SK-N-SH (cell line): ENCODE results near the gene WFDC13. TPM values are rescaled to one million over a fixed set of nuclear protein-coding genes. Genes with fewer than 3 reads are reported as not detected.

Experiments used
- CTCF ChIA-PET: fragments of 300-600, 350-600 bp; formaldehyde crosslinking; extraction: SDS; loops from one replicate; lab custom pipeline; 2021; lab: Yijun Ruan, JAX
- POLR2A ChIA-PET: fragments of 350-600 bp; sonication (Branson Sonifier 250); formaldehyde crosslinking; extraction: SDS; loops from one replicate; lab custom pipeline; 2020; ENCODE audit warnings: antibody characterized with exemption, inconsistent platforms; lab: Yijun Ruan, JAX
- DNase-seq: peaks from one replicate; pipeline ENCODE4 v3.0.0; 2012
- H2AFZ ChIP-seq: fragments of 200-600 bp; sonication (generic); 2 replicates; pipeline ENCODE4 v1.8.1; 2016; ENCODE audit warnings: antibody characterized with exemption, mild to moderate bottlenecking, low read depth
- H3F3A ChIP-seq: fragments of 200-600 bp; sonication (generic); replicated peaks from 2 replicates; pipeline ENCODE3; 2016; ENCODE audit warnings: antibody characterized with exemption, mild to moderate bottlenecking; ENCODE audit not compliant: insufficient read depth
- H3K27ac ChIP-seq, 2 experiments: fragments of 200-500 bp in 1 of 2; fragments of 200-600 bp in 1 of 2; sonication (Bioruptor generic) in 1 of 2; sonication (generic), shearing (Covaris generic) in 1 of 2; 2 replicates each; pipeline versions ENCODE4 v1.5.1 to v1.6.1; 2014 to 2016; ENCODE audit warnings: low read depth in 2 of 2, inconsistent platforms in 1 of 2, low read length in 1 of 2, mild to moderate bottlenecking in 1 of 2, mixed read lengths in 1 of 2
- H3K27me3 ChIP-seq: fragments of 200-600 bp; sonication (generic), shearing (Covaris generic); 2 replicates; pipeline ENCODE4 v1.6.1; 2016; ENCODE audit warnings: mixed run types; ENCODE audit not compliant: insufficient read depth
- H3K36me3 ChIP-seq, 2 experiments: fragments of 200-500 bp in 1 of 2; fragments of 200-600 bp in 1 of 2; sonication (Bioruptor generic) in 1 of 2; sonication (generic) in 1 of 2; replicated peaks in 1 of 2; 2 replicates each; pipeline versions ENCODE3 to v1.5.1; 2014 to 2016; ENCODE audit warnings: low read length in 1 of 2, mild to moderate bottlenecking in 1 of 2; ENCODE audit not compliant: insufficient read depth in 2 of 2, control insufficient read depth in 1 of 2
- H3K4me1 ChIP-seq, 2 experiments: fragments of 200-500 bp in 1 of 2; fragments of 200-600 bp in 1 of 2; sonication (Bioruptor generic) in 1 of 2; sonication (generic), shearing (Covaris generic) in 1 of 2; 2 replicates each; pipeline versions ENCODE4 v1.5.1 to v1.6.1; 2014 to 2016; ENCODE audit warnings: low read depth in 1 of 2, low read length in 1 of 2, mixed run types in 1 of 2; ENCODE audit not compliant: insufficient read depth in 2 of 2, control insufficient read depth in 1 of 2
- H3K4me2 ChIP-seq: fragments of 200-600 bp; sonication (generic), shearing (Covaris generic); 2 replicates; pipeline ENCODE4 v1.6.1; 2017; ENCODE audit warnings: mixed run types
- H3K4me3 ChIP-seq, 2 experiments: fragments of 200-500 bp in 1 of 2; fragments of 200-600 bp in 1 of 2; sonication (Bioruptor generic) in 1 of 2; sonication (generic), shearing (Covaris generic) in 1 of 2; 2 replicates each; pipeline versions ENCODE4 v1.5.1 to v1.8.1; 2014 to 2016; ENCODE audit warnings: low read depth in 2 of 2, inconsistent platforms in 1 of 2, low read length in 1 of 2, mild to moderate bottlenecking in 1 of 2, mixed read lengths in 1 of 2, moderate library complexity in 1 of 2
- H3K79me2 ChIP-seq: fragments of 200-600 bp; sonication (generic); 2 replicates; pipeline ENCODE4 v1.8.1; 2017; ENCODE audit warnings: mild to moderate bottlenecking; ENCODE audit not compliant: insufficient read depth
- H3K9ac ChIP-seq: fragments of 200-600 bp; sonication (generic); 2 replicates; pipeline ENCODE4 v1.6.1; 2017; ENCODE audit warnings: mixed run types
- H3K9me2 ChIP-seq: fragments of 200-600 bp; sonication (generic); 2 replicates; pipeline ENCODE4 v1.6.1; 2017; ENCODE audit warnings: mixed run types
- H3K9me3 ChIP-seq: fragments of 200-600 bp; sonication (generic); 2 replicates; pipeline ENCODE4 v1.6.1; 2017; ENCODE audit warnings: mixed run types, mild to moderate bottlenecking, moderate library complexity
- H4K20me1 ChIP-seq: fragments of 200-600 bp; sonication (generic); 2 replicates; pipeline ENCODE4 v1.6.1; 2017; ENCODE audit warnings: mild to moderate bottlenecking, mixed run types; ENCODE audit not compliant: insufficient read depth
- CTCF ChIP-seq: fragments of 200-600 bp; sonication (generic); IDR thresholded peaks from 2 replicates; pipeline ENCODE4 v1.6.1; 2017; ENCODE audit warnings: antibody characterized with exemption, mild to moderate bottlenecking, moderate library complexity
- EP300 ChIP-seq, 2 experiments: IDR thresholded peaks; 2 replicates each; pipeline versions ENCODE4 v1.4.0 to v1.6.1; 2012; ENCODE audit warnings: borderline replicate concordance in 1 of 2, low read depth in 1 of 2, low read length in 1 of 2
- EZH2phosphoT487 ChIP-seq: fragments of 200-600 bp; sonication (generic); IDR thresholded peaks from 2 replicates; pipeline ENCODE4 v1.6.1; 2017; ENCODE audit warnings: low read depth, mixed run types, mild to moderate bottlenecking, antibody characterized with exemption, moderate library complexity, borderline replicate concordance
- FOSL2 ChIP-seq: IDR thresholded peaks from 2 replicates; pipeline ENCODE4 v1.4.0; 2012; ENCODE audit warnings: low read depth, mild to moderate bottlenecking, moderate library complexity, borderline replicate concordance
- FOXM1 ChIP-seq: IDR thresholded peaks from 2 replicates; pipeline ENCODE4 v1.4.0; 2012; ENCODE audit warnings: low read depth, mild to moderate bottlenecking
- GABPA ChIP-seq: IDR thresholded peaks from 2 replicates; pipeline ENCODE4 v1.4.0; 2012; ENCODE audit warnings: low read depth, mild to moderate bottlenecking
- MAX ChIP-seq: IDR thresholded peaks from 2 replicates; pipeline ENCODE4 v1.4.0; 2012; ENCODE audit warnings: low read depth
- NFIC ChIP-seq: IDR thresholded peaks from 2 replicates; pipeline ENCODE4 v1.4.0; 2012; ENCODE audit warnings: borderline replicate concordance
- POLR2AphosphoS5 ChIP-seq: IDR thresholded peaks from 2 replicates; pipeline ENCODE4 v1.6.1; 2012; ENCODE audit warnings: low read depth, low read length
- RAD21 ChIP-seq: IDR thresholded peaks from 2 replicates; pipeline ENCODE4 v1.6.1; 2012; ENCODE audit warnings: mild to moderate bottlenecking, low read length
- RFX5 ChIP-seq: IDR thresholded peaks from 2 replicates; pipeline ENCODE4 v1.6.1; 2012; ENCODE audit warnings: mild to moderate bottlenecking, improper control_type of control experiment, low read length
- RXRA ChIP-seq: IDR thresholded peaks from 2 replicates; pipeline ENCODE4 v1.4.0; 2012; ENCODE audit warnings: low read depth, mild to moderate bottlenecking, borderline replicate concordance
- USF2 ChIP-seq: fragments of 150-350 bp; IDR thresholded peaks from 2 replicates; pipeline ENCODE4 v1.6.1; 2017; ENCODE audit warnings: antibody characterized with exemption, low read length, low read depth, borderline replicate concordance
- ZBTB33 ChIP-seq: IDR thresholded peaks from 2 replicates; pipeline ENCODE4 v1.4.0; 2012; ENCODE audit warnings: low read depth, borderline replicate concordance
- polyA plus RNA-seq, 3 experiments: library from polyadenylated mRNA; depleted of rRNA; stranded (reverse); fragments of >200 nt; gene quantifications; 2 replicates each; pipeline ENCODE4 v1.2.3, GENCODE V29; 2012

Gene WFDC13
- polyA plus RNA-seq, 1 of the 3 experiments (the other 2 are of a cell fraction) = not detected

GRCh38 chr20:45672765-45673164 is 29.1 kb upstream of the WFDC13 start (continued):
- TF ChIP-seq CTCF (no peak), POLR2AphosphoS5 (no peak), RAD21 (no peak), MAX (no peak), USF2 (no peak)

- ChIA-PET CTCF (no interaction called here), POLR2A (no interaction called here)
- no peaks in the 10 kb centered on the region for H3K27me3 ChIP-seq
Measured at GRCh38 chr20:45679650-45680049, 22.2 kb upstream of the WFDC13 start.

More at GRCh38 chr20:45679650-45680049, 22.2 kb upstream of the WFDC13 start:
- Histone ChIP-seq H3K27ac (no peak overlapping the region), H3K79me2 (no peaks in the 10 kb centered on the region), H3K9me3 (0 out of 2 replicates have a peak, but pooled peaks cover 3% of the 10 kb centered on the region), H3K9me2 (no peaks in the 10 kb centered on the region), H3K4me1 (no peaks in the 10 kb centered on the region), H3K36me3 (no peaks in the 10 kb centered on the region), H3K9ac (no peak overlapping the region), H4K20me1 (no peaks in the 10 kb centered on the region), H3F3A (no peaks in the 10 kb centered on the region), H3K4me3 (no peak overlapping the region), H3K4me2 (no peak overlapping the region), H2AFZ (no peak overlapping the region)
- TF ChIP-seq CTCF (no peak), NFIC (no peak), GABPA (no peak), FOXM1 (no peak), EZH2phosphoT487 (no peak), FOSL2 (no peak), RXRA (no peak), EP300 (IDR thresholded peaks at IDR 0.05; ENCODE audit: borderline replicate concordance in 1 of 2, low read depth in 1 of 2, low read length in 1 of 2) (no peak), USF2 (no peak), RFX5 (no peak), MAX (no peak), ZBTB33 (no peak)
- no peak for DNase-seq
